Measurements from ENCODE around the gene TNMD.

Gene TNMD

GRCh38 chrX:100645106-100645505 lies 60.4 kb downstream of the TNMD start:
- DNase-seq = no peak

GRCh38 chrX:100647095-100647494 lies 62.4 kb downstream of the TNMD start:
- DNase-seq = no peak

DNA sequence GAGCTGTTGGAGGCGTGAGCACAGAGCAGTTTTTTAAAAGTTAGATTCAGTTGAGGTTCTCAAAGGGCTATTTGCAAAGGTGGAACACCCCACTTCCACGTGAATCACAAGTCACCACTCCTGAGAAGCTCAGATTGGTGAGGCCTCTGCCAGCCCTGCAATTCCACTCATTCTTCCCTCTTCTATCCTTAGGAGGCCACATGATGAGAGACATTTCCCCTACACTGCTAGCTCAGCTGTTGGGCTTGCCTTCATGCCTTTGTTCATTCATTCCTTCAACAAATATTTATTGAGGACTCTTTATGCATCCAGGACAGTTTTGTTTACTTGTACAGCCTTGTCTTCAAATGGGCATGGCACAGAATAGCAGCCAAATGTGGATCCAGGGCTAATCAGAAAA lies 63.0 kb downstream of the TNMD start:
- no peak for DNase-seq

DNA sequence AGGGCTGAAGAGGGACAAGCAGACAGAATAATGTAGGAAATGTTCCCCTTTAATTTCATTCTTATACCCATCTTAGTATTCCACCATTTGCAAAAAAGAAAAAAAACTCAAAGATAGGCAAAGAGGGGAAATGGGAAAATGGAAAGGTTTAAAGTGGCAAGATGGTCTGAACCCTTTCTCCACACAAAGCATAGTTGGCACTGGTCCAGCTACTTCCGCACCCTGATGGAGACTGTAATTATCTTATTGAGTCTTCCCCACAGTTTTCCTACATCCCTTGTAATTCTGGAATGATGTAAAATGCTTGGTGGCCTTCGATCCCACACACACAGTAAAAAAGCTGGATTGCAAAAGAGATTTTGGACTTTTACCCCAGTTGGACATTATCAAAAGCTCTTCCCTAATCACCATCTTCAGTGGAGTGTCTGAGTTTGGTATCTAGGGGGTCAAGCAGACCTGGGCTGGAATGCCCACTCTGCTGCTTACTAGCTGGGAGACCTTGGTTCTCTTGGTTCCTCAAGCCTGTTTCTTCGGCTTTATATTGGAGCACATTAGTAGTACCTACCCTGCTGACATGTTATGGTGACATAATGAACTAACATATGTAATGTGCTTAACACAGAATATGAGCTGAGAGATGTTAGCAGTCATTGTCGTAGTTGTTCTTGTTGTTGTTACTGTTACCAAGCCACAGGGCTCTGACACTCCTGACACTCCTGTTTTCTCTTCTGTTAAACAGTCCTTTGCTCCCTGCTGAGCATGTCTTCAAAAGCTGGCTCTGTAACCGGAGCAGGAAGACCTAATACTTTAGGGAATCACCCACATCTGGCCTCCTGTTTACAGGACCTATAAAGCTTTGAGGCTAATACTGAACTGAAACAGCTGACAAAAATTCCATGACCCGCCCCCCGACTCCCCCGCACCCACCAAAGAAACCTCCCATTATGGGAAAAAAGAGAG lies 64.0 kb downstream of the TNMD start:
- no peak for DNase-seq
